GM10266 (cell line): ENCODE data around the gene PAK1.

Source experiments
- DNase-seq: peaks from one replicate; pipeline ENCODE4 v3.0.0; 2012; ENCODE audit errors: extremely low spot score
- CTCF ChIP-seq: IDR thresholded peaks from 2 replicates; pipeline ENCODE4 v1.5.1; 2012; ENCODE audit warnings: mild to moderate bottlenecking, low read depth; ENCODE audit not compliant: control insufficient read depth, insufficient read depth; ENCODE audit errors: missing control alignments

Gene PAK1

GRCh38 chr11:77438487-77438886, 35.4 kb downstream of the PAK1 start:
- DNase-seq = no peak
- TF ChIP-seq CTCF = no peak

DNA sequence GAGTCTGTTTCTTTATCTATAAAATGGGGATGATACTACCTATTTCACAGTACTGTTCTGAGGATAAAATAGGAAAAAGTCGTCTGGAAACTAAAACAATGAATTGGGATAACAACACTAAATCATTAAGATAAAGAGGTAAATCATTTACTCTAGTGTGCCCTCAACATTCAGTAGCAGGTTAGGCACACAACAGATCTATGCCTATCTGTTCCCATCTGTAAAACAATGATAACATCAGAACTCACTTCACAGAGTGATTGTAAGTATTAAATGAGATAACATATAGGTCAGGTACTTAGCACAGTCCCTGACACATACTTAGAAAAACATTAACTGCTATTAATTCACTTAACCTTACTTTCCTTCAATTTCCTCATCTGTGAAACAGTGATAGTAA, 36.9 kb downstream of the PAK1 start:
- TF ChIP-seq CTCF = no peak
- DNase-seq = no peak

DNA sequence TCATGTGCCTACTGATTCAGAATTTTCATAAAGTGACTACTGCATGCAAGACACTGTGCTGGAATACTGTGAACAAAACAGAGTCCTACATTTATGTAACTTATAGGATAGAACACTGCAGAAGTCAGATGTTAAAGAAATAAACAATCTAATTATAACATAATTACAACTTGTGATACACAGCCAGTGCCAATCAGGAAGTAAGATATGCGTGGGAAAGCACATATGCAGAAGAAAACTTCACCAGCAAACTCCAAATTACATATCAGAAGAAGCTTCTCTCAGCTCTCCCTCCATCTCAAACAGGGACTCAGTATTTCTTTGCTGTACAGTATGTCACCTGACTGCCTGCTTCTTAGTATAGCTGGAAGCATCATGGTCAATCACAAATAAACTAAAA, 37.4 kb downstream of the PAK1 start:
- TF ChIP-seq CTCF = no peak
- DNase-seq = no peak

GRCh38 chr11:77435972-77436371, 37.9 kb downstream of the PAK1 start:
- TF ChIP-seq CTCF = no peak
- DNase-seq = no peak

- TF ChIP-seq CTCF = no peak
- no peak for DNase-seq
Observed at GRCh38 chr11:77431813-77432212, 42.1 kb downstream of the PAK1 start.

DNA sequence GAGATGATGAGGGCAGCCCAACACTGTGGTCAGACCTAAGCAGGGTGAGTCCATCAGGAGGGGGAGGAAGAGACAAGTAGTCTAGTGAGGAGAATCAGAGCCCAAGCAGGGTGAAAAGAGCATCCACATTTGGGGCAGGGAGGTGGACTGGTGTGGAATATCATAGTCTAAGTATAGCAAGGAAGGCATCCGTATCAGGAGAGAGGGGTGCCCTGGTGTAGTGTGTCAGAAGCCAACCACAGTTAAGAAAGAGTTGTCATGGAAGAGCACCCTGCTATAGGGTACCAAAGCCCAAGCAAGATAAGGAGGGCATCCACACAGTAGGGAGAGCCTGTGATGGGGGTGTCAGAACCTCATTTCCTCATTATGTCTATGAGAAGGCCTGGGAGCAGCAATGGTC, 45.3 kb downstream of the PAK1 start:
- TF ChIP-seq CTCF = no peak
- no peak for DNase-seq

GRCh38 chr11:77425346-77425745, 48.5 kb downstream of the PAK1 start:
- TF ChIP-seq CTCF = no peak
- no peak for DNase-seq
